SK-N-SH treated with all-trans-retinoic acid at 6 μM for 48 hours (cell line): ENCODE data around the gene SCCPDH.

Experiments
- ATAC-seq: fragments of 200-7000 bp; cut with Tn5 transposase; 3 replicates; pipeline ENCODE4 v1.9.1; 2020; ENCODE audit warnings: mild to moderate bottlenecking, moderate library complexity
- ARNTL ChIP-seq: fragments of 450-650 bp; formaldehyde crosslinking; IDR thresholded peaks from 2 replicates; pipeline ENCODE4 v1.5.0; 2020; ENCODE audit warnings: low read depth, mild to moderate bottlenecking, moderate library complexity, borderline replicate concordance
- BACH2 ChIP-seq: fragments of 250-450 bp; sonication (Bioruptor Pico); IDR thresholded peaks from 2 replicates; pipeline ENCODE4 v1.9.0; 2021; ENCODE audit warnings: mild to moderate bottlenecking, borderline replicate concordance
- CREB5 ChIP-seq: fragments of 250-450 bp; sonication (Bioruptor Pico); IDR thresholded peaks from 2 replicates; pipeline ENCODE4 v1.5.1; 2020; ENCODE audit warnings: low read depth, mild to moderate bottlenecking, moderate library complexity
- CSDC2 ChIP-seq: fragments of 250-450 bp; sonication (Bioruptor Pico); IDR thresholded peaks from 2 replicates; pipeline ENCODE4 v1.5.0; 2020; ENCODE audit warnings: mild to moderate bottlenecking, moderate library complexity
- ESRRG ChIP-seq: fragments of 250-450 bp; sonication (Bioruptor Pico); IDR thresholded peaks from 2 replicates; pipeline ENCODE4 v1.6.1; 2021; ENCODE audit warnings: mild to moderate bottlenecking
- GLIS3 ChIP-seq: fragments of 250-450 bp; sonication (Bioruptor Pico); IDR thresholded peaks from 2 replicates; pipeline ENCODE4 v1.5.0; 2020; ENCODE audit warnings: mild to moderate bottlenecking, moderate library complexity
- ISL1 ChIP-seq: fragments of 250-450 bp; sonication (Bioruptor Pico); IDR thresholded peaks from 2 replicates; pipeline ENCODE4 v2.1.2; 2022; ENCODE audit warnings: mild to moderate bottlenecking, moderate library complexity
- OSR1 ChIP-seq: fragments of 250-450 bp; sonication (Bioruptor Pico); IDR thresholded peaks from 2 replicates; pipeline ENCODE4 v1.8.0; 2022; ENCODE audit warnings: moderate library complexity, mild to moderate bottlenecking, inconsistent platforms
- PATZ1 ChIP-seq: fragments of 250-450 bp; sonication (Bioruptor Pico); IDR thresholded peaks from 2 replicates; pipeline ENCODE4 v1.8.0; 2020; ENCODE audit warnings: mild to moderate bottlenecking, moderate library complexity, borderline replicate concordance
- POU6F1 ChIP-seq: fragments of 250-450 bp; sonication (Bioruptor Pico); IDR thresholded peaks from 2 replicates; pipeline ENCODE4 v1.8.0; 2021; ENCODE audit warnings: low read depth, mild to moderate bottlenecking, moderate library complexity, borderline replicate concordance
- PPARA ChIP-seq: fragments of 250-450 bp; sonication (Bioruptor Pico); IDR thresholded peaks from 2 replicates; pipeline ENCODE4 v1.5.0; 2020; ENCODE audit warnings: mild to moderate bottlenecking, borderline replicate concordance
- RARB ChIP-seq: fragments of 250-450 bp; sonication (Bioruptor Pico); IDR thresholded peaks from 2 replicates; pipeline ENCODE4 v1.8.0; 2021; ENCODE audit warnings: mild to moderate bottlenecking, moderate library complexity
- TCF4 ChIP-seq: fragments of 250-450 bp; sonication (Bioruptor Pico); IDR thresholded peaks from 2 replicates; pipeline ENCODE4 v1.8.0; 2021; ENCODE audit warnings: mild to moderate bottlenecking, moderate library complexity, borderline replicate concordance
- TOX ChIP-seq: fragments of 250-450 bp; sonication (Bioruptor Pico); IDR thresholded peaks from 2 replicates; pipeline ENCODE4 v1.8.0; 2021; ENCODE audit warnings: mild to moderate bottlenecking, moderate library complexity, borderline replicate concordance
- TSHZ2 ChIP-seq: fragments of 250-450 bp; sonication (Bioruptor Pico); IDR thresholded peaks from 2 replicates; pipeline ENCODE4 v1.5.0; 2020; ENCODE audit warnings: mild to moderate bottlenecking, moderate library complexity
- ZFP3 ChIP-seq: fragments of 250-450 bp; sonication (Bioruptor Pico); IDR thresholded peaks from 2 replicates; pipeline ENCODE4 v1.5.0; 2020; ENCODE audit warnings: mild to moderate bottlenecking, moderate library complexity
- ZFP30 ChIP-seq: fragments of 450-650 bp; formaldehyde crosslinking; IDR thresholded peaks from 2 replicates; pipeline ENCODE4 v1.5.0; 2022; ENCODE audit warnings: mild to moderate bottlenecking, moderate library complexity
- ZNF70 ChIP-seq: fragments of 450-650 bp; formaldehyde crosslinking; IDR thresholded peaks from 2 replicates; pipeline ENCODE4 v1.5.0; 2020; ENCODE audit warnings: mild to moderate bottlenecking, moderate library complexity
- ZNF8 ChIP-seq: fragments of 450-650 bp; formaldehyde crosslinking; IDR thresholded peaks from 2 replicates; pipeline ENCODE4 v1.5.0; 2020; ENCODE audit warnings: mild to moderate bottlenecking, moderate library complexity

Gene SCCPDH

GRCh38 chr1:246698466-246699094, 25.6 kb upstream of the SCCPDH start:
- ATAC-seq, result no peak
- TF ChIP-seq ZNF8 (CRISPR knock-in tag) (no peak), GLIS3 (CRISPR knock-in tag) (no peak), TSHZ2 (CRISPR knock-in tag) (no peak), ISL1 (CRISPR knock-in tag) (no peak), RARB (CRISPR knock-in tag) (no peak), ZNF70 (CRISPR knock-in tag) (no peak), POU6F1 (CRISPR knock-in tag) (no peak), CREB5 (no peak), TCF4 (no peak), OSR1 (CRISPR knock-in tag) (no peak), PATZ1 (CRISPR knock-in tag) (no peak), ESRRG (no peak), TOX (CRISPR knock-in tag) (no peak), PPARA (CRISPR knock-in tag) (no peak), ARNTL (CRISPR knock-in tag) (no peak), ZFP3 (no peak), ZFP30 (CRISPR knock-in tag) (no peak)
- TF ChIP-seq, all 23 proteins: peak for 0

GRCh38 chr1:246699095-246699735, 25.0 kb upstream of the SCCPDH start:
- peak; percentile 95 for ATAC-seq
- TF ChIP-seq TOX (CRISPR knock-in tag) (no peak), ARNTL (CRISPR knock-in tag) (no peak), ZFP3 (no peak), TSHZ2 (CRISPR knock-in tag) (no peak), BACH2 (CRISPR knock-in tag) (no peak), CSDC2 (CRISPR knock-in tag) (no peak), ESRRG (no peak), ZNF8 (CRISPR knock-in tag) (no peak)
- TF ChIP-seq, all 23 proteins: peak for 0
